Measurements from ENCODE around the gene SCYL3.

The SCYL3 gene

DNA sequence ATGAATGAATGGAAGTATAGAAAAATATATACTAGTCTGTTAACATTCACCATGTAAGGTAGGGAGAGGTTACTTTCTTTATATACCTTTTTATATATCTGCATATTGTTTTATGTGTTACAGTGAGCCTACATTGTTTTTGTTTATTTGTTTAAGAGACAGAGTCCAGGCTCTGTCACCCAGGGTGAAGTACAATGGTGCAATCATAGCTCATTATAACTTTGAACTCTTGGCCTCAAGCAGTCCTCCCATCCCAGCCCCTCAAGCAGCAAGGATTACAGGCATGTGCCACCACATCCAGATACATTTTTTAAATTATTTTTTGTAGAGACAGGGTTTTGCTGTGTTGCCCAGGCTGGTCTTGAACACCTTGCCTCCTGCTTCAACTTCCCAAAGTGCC lies 7.4 kb upstream of the SCYL3 start:
- no peak for DNase-seq (ENCODE audit: low read depth in 2 of 2, low spot score in 1 of 2)

DNA sequence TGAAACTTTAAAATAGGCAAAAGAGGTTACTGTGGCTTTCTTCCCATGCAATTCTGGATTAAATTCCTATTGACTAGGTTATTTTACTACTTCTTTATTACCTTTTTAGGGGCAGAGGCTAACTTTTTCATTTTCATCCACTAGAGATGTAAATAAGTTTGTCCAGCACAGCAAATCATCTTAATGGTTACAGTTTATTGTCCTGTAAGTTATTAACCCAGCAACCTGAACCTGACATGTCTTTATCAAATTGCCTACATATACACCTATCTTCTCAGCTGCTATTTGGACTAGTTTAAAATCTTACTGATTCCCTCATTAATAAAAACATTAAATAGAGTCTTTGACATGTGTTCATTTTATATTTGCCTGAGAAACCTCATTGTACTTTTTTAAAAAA lies 6.9 kb upstream of the SCYL3 start:
- DNase-seq (ENCODE audit: low read depth in 2 of 2, low spot score in 1 of 2), result no peak

DNA sequence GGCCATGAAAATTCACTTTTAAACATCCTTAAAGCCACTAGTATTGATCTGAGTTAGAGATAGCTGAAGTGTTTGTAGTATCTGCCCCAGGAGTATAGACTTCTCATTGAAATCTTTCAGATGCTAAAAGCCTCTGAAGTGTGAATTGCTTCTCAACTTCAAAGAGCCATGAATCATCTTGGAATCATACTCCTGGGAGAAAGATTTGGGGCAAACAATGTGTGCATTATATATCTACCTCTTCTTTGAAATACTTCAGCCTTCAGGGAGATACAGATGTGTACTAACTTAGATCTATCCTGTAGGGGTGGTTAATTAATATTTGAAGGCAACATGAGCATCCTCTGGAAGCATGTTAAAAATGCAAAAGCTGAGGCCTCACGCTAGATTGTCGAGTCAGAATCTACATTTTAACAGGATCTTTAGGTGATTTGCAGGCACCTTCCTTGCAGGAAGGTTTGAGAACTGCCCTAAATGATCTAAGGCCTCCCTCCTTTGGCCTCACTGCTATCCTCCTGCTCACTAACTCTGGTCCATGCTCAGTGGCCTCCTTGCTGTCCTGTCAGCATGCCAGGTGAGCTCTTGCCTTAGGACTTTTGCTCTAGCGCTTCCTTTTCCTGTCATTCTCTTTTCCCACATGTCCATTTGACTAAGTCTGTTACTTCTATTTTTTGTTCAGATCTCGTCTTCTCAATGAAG lies 6.0 kb upstream of the SCYL3 start:
- DNase-seq (ENCODE audit: low read depth in 2 of 2, low spot score in 1 of 2), result no peak

DNA sequence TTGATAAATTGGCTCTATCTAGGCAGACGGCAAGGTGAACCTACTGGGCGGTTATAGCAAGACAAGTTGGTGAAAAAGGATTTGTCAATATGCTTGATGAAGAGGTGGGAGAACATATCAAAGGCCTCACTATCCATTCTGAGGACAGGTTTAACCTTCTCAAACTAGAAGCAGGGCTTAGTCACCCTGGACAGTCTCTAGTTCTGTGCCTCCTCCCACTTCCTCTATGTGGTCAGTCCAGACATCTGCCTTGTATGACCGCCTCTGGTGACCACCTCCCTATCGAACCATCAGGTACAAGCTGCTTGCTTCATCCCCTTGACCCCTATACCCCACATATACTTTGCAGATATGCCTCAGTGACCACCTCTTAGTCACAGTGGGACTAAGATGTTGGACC lies 2.3 kb upstream of the SCYL3 start:
- no peak for DNase-seq (ENCODE audit: low read depth in 2 of 2, low spot score in 1 of 2)

DNA sequence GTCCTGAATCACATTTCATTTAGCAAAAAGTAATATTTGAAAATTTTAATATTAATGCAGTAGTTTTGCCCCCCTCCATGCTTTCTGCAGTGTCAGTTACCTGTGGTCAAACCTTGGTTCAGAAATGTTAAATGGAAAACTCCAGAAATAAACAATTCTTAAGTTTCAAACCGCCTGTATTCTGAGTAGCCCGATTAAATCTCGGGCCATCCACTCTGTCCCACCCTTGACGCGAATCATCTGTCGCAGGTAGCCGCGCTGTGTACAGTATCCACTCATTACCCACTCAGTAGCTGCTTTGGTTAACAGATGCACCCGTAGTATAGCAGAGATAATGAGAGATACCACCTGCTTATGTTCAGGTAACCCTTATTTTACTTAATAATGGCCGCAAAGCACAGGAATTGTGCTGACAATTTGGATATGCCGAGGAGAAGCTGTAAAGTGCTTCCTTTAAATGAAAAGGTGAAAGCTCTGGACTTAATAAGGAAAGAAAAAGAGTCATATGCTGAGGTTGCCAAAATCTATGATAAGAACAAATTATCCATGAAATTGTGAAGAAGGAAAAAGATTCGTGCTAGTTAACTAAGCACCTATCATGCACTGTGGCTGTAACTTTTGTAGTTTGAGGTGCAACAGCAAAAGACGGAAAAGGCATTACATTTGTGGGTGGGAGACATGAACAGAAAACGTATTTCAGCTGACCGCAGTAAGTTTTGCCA lies 889 bp upstream of the SCYL3 start:
- DNase-seq (ENCODE audit: low read depth in 2 of 2, low spot score in 1 of 2), result no peak

DNA sequence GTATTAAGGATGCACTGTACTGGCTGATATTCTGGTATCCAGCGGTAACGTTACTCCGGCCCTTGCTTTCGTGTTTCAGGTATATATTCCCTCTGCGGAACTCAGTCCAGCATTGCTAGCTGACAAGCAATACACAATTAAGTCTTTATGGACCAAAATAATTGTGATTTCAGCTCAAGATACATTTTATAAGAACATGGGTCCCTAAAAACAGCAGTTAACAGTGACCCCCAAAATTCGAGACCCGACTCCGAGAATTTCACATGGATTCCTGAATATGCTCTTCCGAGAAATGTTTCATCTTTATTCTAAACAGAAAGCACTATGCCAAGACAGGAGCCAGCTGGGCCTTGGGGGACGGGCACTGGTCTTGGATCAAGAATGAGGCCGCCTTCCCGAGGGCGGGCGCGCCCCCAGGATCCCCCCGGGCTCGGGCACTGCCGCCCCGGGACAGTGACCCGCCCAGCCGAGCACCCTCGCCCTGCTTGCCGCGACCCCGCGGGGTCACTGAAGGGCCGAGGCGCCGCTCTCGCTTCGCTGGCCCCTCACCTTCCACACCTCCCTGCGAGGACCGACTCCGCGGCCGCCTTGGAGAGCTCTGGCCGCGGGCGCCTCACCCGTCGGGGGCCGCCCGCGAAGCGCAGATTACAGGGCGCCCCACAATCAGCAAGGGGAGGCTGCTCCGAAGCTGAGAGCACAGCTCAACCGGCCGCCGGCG lies 610 bp downstream of the SCYL3 start:
- DNase-seq (ENCODE audit: low read depth in 2 of 2, low spot score in 1 of 2), result no peak

DNA sequence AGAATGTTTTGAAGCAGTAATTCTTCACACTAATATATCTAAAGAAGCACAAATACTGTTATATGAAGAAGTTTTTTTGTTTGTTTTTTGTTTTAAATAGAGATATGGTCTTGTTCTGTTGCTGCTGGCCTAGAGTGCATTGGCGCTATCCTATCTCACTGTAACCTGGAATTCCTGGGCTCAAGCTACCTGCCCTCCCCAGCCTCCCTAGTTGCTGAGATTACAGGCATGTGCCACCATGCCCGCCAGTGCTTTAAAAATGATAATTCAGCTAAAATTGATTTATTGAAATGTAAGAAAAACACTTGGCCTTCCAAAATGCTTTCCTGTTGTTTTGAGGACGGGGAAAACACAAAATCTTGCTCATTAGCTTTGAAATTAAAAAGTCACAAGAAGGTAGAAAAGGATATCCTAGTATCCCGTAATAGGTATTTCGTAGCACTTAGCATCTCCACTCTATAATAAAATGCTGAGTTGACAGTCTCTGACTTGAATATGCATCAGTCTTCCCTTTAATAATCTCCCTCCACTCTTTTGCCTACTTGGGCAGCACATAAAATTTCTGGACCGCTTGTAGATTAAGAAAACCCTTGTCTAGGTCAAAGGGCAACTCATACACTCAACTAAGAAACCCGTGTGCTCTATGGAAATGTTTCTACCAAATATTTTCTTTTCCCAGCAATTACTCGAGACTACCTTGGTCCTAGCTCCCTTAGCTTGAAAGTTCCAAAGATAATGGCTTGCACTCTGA lies 1.3 kb downstream of the SCYL3 start:
- DNase-seq (ENCODE audit: low read depth in 2 of 2, low spot score in 1 of 2), result no peak

DNA sequence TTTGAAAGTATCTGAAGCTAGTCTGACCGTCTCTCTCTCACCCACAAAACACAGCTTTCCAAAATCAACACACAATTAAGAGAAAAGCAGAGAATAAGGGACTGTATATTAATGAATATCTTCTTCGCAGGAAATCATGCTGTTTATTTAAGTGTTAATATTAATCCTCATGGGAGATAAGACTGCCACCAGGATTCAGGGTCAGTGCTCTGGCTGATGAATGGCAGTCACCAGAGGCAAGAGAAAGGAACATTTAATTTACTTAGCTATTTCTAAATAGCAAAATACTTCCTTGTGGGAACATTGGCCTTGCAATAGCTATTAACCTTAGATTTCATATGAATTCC lies 2.2 kb downstream of the SCYL3 start:
- DNase-seq (ENCODE audit: low read depth in 2 of 2, low spot score in 1 of 2), result no peak

DNA sequence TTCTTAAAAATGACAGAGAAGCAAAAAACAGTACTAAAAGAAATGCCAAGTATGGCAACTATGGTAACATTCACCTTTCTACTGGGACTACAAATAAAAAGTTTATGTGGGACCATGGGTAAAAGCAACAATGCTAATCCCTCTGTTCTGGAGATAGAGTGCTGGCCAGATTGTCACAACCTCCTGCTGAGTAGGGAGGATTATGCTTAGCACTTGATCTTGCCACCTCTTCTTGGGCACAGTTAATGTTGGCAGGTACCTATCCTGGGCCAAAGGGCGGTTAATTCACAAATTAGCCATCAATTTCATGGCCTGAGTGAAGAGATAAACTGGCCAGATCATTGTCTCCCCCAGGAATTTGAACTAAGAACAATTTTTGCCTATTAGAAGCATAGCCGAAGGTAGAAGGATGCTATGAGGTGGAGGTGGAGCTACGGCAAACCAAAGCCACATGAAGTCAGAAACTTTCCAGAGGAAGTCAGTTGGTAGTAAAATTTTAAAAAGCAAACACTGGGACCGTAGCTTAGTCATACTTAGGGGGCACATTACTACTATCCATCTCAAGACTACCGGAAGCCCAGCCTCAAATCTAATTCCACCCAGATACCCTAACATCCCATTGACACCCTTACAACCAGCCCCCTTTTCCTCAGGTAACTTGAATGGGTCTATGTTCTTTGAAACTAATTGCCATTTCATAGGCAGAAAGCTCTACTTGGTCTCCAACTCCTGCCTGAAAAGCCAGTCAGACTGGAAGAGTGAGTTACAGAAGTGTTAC lies 2.7 kb downstream of the SCYL3 start:
- no peak for DNase-seq (ENCODE audit: low read depth in 2 of 2, low spot score in 1 of 2)

DNA sequence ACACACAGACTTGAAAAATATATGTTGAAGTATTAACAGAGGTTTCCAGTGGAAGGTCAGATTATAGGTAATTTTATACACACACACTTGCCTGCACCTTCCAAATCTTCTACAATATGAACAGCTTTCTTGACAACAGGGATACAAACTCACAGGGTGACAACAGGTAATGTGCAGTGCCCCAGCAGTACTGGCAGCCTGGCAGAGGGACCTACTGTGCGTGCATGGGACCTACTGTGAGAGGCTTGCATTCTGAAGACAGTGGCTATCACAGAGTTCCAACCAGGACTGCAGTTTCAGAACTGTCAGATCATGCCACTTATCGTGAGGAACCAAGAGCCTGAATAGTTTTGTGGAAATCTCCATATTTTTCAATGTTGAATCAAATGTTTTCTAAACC lies 3.8 kb downstream of the SCYL3 start:
- DNase-seq (ENCODE audit: low read depth in 2 of 2, low spot score in 1 of 2), result no peak

DNA sequence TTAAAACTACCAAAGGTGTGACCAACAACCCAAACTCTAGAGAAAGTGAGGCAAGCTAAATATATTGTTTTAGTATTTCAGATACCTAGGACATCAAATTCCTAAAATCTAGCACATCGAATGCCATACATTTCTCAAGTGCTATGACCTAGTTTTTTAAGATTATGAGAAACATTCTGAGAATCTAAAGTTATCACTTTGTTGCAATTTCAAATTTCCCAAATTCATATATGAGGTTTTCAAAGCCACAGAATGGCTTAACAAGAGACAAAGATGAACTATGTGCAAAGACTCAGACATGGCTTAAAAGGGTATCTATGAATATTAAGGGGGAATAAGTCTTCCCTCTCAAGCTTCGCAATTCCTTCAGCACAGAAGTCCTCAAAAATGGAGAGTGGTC lies 6.8 kb downstream of the SCYL3 start:
- DNase-seq (ENCODE audit: low read depth in 2 of 2, low spot score in 1 of 2), result no peak

DNA sequence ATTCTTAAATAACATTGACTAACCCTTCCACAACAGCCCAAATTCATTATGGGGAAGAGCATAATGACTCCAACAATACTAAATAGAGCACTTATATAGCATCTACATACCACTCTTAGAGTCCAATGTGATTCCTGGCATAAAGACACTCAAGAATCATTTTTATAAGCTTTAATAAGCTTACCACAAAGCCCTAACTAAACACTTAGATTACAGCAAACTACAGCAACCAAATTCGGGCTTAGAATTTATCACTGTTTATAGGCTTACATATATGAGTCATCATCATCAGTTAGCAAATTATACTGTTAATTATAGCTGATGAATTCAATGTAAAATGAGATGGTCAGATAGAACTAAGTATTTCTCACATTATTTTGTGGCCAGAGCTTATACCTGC lies 7.3 kb downstream of the SCYL3 start:
- no peak for DNase-seq (ENCODE audit: low read depth in 2 of 2, low spot score in 1 of 2)

DNA sequence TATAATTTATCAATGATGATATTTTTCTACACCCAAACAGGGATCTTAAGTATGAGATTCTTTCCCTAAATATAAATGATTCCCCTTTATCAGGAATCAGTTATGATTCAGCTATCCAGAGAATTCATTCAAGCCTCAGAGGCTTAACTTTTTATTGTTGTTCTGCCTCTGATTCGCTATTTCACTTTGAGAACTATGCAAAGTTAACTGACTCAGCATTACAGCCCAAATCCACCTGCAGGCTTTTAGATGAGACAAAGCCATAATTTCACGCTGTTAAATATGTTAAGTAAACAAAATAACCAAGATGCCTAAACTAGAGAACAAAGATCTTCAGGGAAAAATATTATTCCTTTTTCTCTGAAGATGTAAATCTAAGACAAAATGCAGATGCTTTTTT lies 8.5 kb downstream of the SCYL3 start:
- no peak for DNase-seq (ENCODE audit: low read depth in 2 of 2, low spot score in 1 of 2)

DNA sequence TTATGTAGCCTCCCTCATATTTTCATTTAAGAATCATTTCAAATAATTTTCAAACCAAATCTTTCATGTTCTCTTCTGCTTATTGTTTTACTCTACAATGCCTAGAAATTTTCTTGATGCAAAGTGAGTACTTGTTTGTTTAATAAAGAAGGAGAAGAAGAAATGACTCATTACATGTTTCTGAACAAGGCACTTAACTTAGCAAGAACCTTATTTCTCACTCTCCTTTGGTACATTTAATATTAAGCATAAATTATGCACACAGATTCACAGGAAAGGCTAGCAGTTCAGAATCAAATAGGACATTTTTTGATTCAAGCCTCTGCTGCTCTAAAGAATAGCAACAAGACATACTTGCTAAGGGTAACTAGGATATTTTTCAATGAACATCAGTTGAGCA lies 9.1 kb downstream of the SCYL3 start:
- no peak for DNase-seq (ENCODE audit: low read depth in 2 of 2, low spot score in 1 of 2)

DNA sequence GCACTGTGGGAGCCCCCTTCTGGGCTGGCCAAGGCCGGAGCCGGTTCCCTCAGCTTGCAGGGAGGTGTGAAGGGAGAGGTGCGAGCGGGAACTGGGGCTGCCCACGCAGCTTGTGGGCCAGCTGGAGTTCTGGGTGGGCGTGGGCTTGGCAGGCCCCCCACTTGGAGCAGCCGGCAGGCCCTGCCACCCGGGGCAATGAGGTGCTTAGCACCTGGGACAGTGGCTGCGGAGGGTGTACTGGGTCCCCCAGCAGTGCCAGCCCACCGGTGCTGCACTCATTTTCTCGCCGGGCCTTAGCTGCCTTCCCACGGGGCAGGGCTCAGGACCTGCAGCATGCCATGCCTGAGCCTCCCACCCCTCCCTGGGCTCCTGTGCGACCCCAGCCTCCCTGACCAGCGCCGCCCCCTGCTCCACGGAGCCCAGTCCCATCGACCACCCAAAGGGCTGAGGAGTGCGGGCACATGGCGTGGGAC lies 11.6 kb downstream of the SCYL3 start:
- no peak for DNase-seq (ENCODE audit: low read depth in 2 of 2, low spot score in 1 of 2)

DNA sequence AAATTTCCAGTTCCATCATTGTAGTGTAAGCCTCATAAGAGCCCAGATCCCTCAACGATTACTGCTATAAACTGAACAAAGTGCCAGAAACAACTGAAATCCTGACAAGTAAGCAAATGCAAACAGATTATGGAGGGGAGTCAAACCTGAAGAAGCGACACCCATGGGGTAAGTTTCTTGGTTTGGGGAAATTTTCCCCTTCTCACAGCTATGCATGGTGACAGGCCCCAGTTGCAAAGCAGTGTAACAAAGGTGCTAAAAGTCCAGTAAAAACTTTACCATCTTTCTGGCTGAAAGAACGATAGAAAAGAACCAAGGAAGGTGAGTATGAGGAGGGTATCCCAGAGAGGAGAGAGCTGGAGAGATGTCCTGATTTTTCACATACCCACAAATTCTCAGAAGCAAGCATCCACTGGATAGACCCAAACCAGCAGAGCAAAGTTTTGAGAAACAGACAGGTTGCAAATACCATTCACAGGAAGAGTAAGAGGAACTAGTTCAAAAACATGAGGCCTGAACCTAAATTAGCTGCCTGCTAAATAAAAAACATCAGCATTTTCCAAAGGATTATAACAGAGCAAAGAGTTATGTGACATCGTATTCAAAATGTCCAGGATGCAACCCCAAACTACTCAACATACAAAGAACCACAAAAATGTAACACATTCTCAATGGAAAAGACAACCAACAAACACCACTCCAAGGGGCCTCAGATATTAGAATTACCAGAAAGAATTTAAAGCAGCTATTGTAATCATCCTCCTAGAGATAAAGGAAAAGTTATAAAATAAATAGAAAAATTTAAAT lies 14.5 kb downstream of the SCYL3 start:
- DNase-seq (ENCODE audit: low read depth in 2 of 2, low spot score in 1 of 2), result no peak

DNA sequence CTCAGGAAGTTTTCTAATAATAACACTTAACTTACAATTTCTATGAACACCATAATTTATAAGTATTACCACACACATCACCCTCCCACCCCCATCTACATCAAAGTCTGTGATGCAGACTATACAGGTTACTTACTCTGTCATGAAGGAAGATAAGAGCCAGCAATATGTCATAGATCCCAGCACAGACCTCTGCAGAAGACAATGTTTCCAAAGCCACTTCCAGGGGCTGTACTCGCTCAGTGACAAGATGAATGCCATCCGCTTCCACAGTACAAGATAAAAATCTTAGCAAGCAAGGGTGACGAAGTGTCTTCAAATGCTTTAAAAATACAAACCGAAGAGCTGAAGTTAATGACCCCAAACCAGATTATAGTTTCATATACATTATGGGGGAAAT lies 15.2 kb downstream of the SCYL3 start:
- DNase-seq (ENCODE audit: low read depth in 2 of 2, low spot score in 1 of 2), result no peak

DNA sequence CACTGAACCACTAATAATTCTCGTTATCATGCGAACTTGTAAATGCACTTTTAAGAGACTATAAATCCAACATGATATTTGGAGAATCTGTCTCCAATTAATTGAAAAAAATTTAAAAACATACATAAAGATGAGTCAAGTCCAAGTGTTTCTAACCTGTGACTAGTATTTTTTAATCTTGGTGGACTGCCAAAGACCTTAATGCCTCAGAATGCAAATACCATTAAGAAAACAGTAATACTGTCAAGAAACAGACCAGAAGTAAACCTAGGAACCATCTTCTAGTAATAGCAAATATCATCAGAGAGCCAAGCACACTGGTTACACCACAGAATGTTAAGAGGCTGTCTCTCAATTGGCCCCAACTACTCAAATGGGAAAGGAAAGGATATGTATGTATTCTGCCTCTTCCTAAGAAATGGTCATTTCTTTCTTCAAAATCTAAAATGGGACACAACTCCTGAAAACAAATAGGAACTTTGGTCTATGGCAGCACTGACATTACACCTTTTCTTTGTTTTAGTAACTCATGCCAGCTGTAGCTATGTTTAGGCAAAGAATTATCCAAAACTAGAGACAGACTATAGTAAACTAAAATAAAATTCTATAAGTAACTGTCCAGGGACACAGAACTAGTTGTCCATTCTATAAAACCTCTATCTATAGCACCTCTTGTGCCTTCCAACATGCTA lies 15.8 kb downstream of the SCYL3 start:
- no peak for DNase-seq (ENCODE audit: low read depth in 2 of 2, low spot score in 1 of 2)

DNA sequence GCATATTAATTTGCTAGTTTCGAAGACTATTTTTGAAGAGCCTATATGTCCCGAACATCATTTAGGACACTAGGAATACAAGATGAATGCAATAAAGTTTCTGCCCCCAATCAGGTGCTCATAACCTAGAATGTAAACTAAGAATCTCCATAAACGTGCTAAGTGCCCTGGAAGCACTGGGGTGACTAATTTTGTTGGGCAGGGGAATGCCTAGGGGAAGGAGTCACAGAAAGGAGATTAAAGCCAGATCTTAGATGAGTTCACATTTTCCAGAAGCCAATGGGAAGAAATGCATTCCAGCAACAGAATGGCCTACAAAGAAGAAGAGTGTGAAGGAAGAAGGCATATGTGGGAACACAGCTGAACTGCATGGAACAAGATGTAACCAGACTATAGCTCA lies 19.5 kb downstream of the SCYL3 start:
- no peak for DNase-seq (ENCODE audit: low read depth in 2 of 2, low spot score in 1 of 2)

Measured in stimulated activated CD8-positive, alpha-beta memory T cell treated with anti-CD3 and anti-CD28 coated beads, Interleukin-4, amount 100 ng/mL, for 4 hours (primary cell).